Measurements from ENCODE around the gene AGT. TPM values are rescaled to one million over a fixed set of nuclear protein-coding genes. Genes with fewer than 3 reads are reported as not detected.
"Not testable (repeated sequence)": the region's sequence is repeated elsewhere in the genome, so short reads cannot be mapped to it uniquely, and the experiment has no call there.

AGT gene
- total RNA-seq, 1 donor from 2014 or later: 0.86 TPM

GRCh38 chr1:230677200-230677599 lies 36.7 kb downstream of the AGT start:
- DNase-seq (no peak), ATAC-seq (no peak)
- H3K27ac ChIP-seq: no peak overlapping the region
- H3K4me1 ChIP-seq: peaks cover 7% of the 10 kb centered on the region
- no peak overlapping the region for H3K4me3 ChIP-seq
- no peak for TF ChIP-seq CTCF (IDR thresholded peaks at IDR 0.05)
- no peaks in the 10 kb centered on the region for H3K9me3 ChIP-seq
- intact Hi-C loops (cut with DNase I): no loop called here
- no peaks in the 10 kb centered on the region for H3K27me3 ChIP-seq (ENCODE audit: low read depth)
- H3K36me3 ChIP-seq: peaks cover 95% of the 10 kb centered on the region

- no peak for ATAC-seq
- Histone ChIP-seq H3K4me1 (no peaks in the 10 kb centered on the region), H3K27ac (no peak overlapping the region), H3K4me3 (no peak overlapping the region), H3K9me3 (no peaks in the 10 kb centered on the region), H3K27me3 (ENCODE audit: low read depth) (no peaks in the 10 kb centered on the region), H3K36me3 (peaks cover 99% of the 10 kb centered on the region)
- intact Hi-C loops (cut with DNase I): no loop called here
- TF ChIP-seq CTCF (IDR thresholded peaks at IDR 0.05): no peak
- no peak for DNase-seq
These were observed 39.3 kb downstream of the AGT start for GRCh38 chr1:230674581-230674980.

- TF ChIP-seq CTCF (IDR thresholded peaks at IDR 0.05): no peak
- ATAC-seq (peak; percentile 50 to 69), DNase-seq (no peak)
- H3K27ac ChIP-seq: no peak overlapping the region
- peaks cover 100% of the 10 kb centered on the region for H3K36me3 ChIP-seq
- no peaks in the 10 kb centered on the region for H3K27me3 ChIP-seq (ENCODE audit: low read depth)
- H3K9me3 ChIP-seq: no peaks in the 10 kb centered on the region
- no peaks in the 10 kb centered on the region for H3K4me1 ChIP-seq
- no peak overlapping the region for H3K4me3 ChIP-seq
- intact Hi-C loops (cut with DNase I): no loop called here
These were observed 44.4 kb downstream of the AGT start for GRCh38 chr1:230669543-230669942.

- H3K4me3 ChIP-seq: no peak overlapping the region
- DNase-seq (no peak), ATAC-seq (no peak)
- no peak for TF ChIP-seq CTCF (IDR thresholded peaks at IDR 0.05)
- peaks cover 99% of the 10 kb centered on the region for H3K36me3 ChIP-seq
- intact Hi-C loops (cut with DNase I): no loop called here
- H3K9me3 ChIP-seq: no peaks in the 10 kb centered on the region
- H3K27ac ChIP-seq: no peak overlapping the region
- no peaks in the 10 kb centered on the region for H3K4me1 ChIP-seq
- no peaks in the 10 kb centered on the region for H3K27me3 ChIP-seq (ENCODE audit: low read depth)
These were observed 45.7 kb downstream of the AGT start for GRCh38 chr1:230668227-230668626.

GRCh38 chr1:230661976-230662375 lies 51.9 kb downstream of the AGT start:
- no peak overlapping the region for H3K4me3 ChIP-seq
- no peak overlapping the region for H3K27ac ChIP-seq
- no peak for ATAC-seq
- H3K9me3 ChIP-seq: no peaks in the 10 kb centered on the region
- no peaks in the 10 kb centered on the region for H3K4me1 ChIP-seq
- no peak for DNase-seq
- TF ChIP-seq CTCF (IDR thresholded peaks at IDR 0.05): no peak
- intact Hi-C loops (cut with DNase I): no loop called here
- no peaks in the 10 kb centered on the region for H3K27me3 ChIP-seq (ENCODE audit: low read depth)
- H3K36me3 ChIP-seq: peaks cover 79% of the 10 kb centered on the region

- Histone ChIP-seq H3K4me3 (no peak overlapping the region), H3K27me3 (ENCODE audit: low read depth) (no peaks in the 10 kb centered on the region), H3K9me3 (no peaks in the 10 kb centered on the region), H3K36me3 (peaks cover 47% of the 10 kb centered on the region), H3K27ac (no peak overlapping the region), H3K4me1 (no peaks in the 10 kb centered on the region)
- DNase-seq: no peak
- intact Hi-C loops (cut with DNase I): no loop called here
- no peak for TF ChIP-seq CTCF (IDR thresholded peaks at IDR 0.05)
- ATAC-seq: no peak
These were observed 55.2 kb downstream of the AGT start for GRCh38 chr1:230658691-230659090.

GRCh38 chr1:230658103-230658502 lies 55.8 kb downstream of the AGT start:
- H3K4me3 ChIP-seq; H3K27ac ChIP-seq; ATAC-seq; DNase-seq; H3K4me1 ChIP-seq; H3K9me3 ChIP-seq; H3K27me3 ChIP-seq (ENCODE audit: low read depth); intact Hi-C loops (cut with DNase I): not testable (repeated sequence)
- H3K36me3 ChIP-seq: peaks cover 42% of the 10 kb centered on the region

GRCh38 chr1:230656719-230657118 lies 57.2 kb downstream of the AGT start:
- H3K27me3 ChIP-seq (ENCODE audit: low read depth); intact Hi-C loops (cut with DNase I); H3K4me1 ChIP-seq; H3K4me3 ChIP-seq; DNase-seq; H3K9me3 ChIP-seq; H3K27ac ChIP-seq; ATAC-seq: not testable (repeated sequence)
- H3K36me3 ChIP-seq: peaks cover 33% of the 10 kb centered on the region

All from lower lobe of right lung (tissue), 2 donors.